GM21447 (cell line): ENCODE data around the gene CDK4.
A peak's percentile ranks its signal among the peaks of the same experiment; 100 is the strongest.

Experiments
- ATAC-seq: cut with Tn5 transposase; IDR thresholded peaks from one replicate; pipeline ENCODE4 v1.9.1; 2021; ENCODE audit not compliant: unreplicated experiment

Gene CDK4

GRCh38 chr12:57757771-57758170 lies 5.7 kb upstream of the CDK4 start:
- ATAC-seq, result no peak

- ATAC-seq, result peak; percentile 24
These were observed 4.6 kb upstream of the CDK4 start for GRCh38 chr12:57756406-57757341.

- no peak for ATAC-seq
These were observed 3.6 kb upstream of the CDK4 start for GRCh38 chr12:57755454-57756372.

- no peak for ATAC-seq
These were observed 3.0 kb upstream of the CDK4 start for GRCh38 chr12:57755194-57755453.

- ATAC-seq, result peak; percentile 37
These were observed 2.5 kb upstream of the CDK4 start, which contains the start of gene MARCHF9 for GRCh38 chr12:57754411-57755193. TSS of gene MARCHF9 (plus strand) at chr12:57755103. CDS start at chr12:57755529, 426 bp downstream.

GRCh38 chr12:57753756-57754337 lies 1.7 kb upstream of the CDK4 start:
- no peak for ATAC-seq

- no peak for ATAC-seq
These were observed 524 bp upstream of the CDK4 start for GRCh38 chr12:57752668-57753000.

GRCh38 chr12:57751432-57751787 lies 700 bp downstream of the CDK4 start:
- ATAC-seq, result no peak

GRCh38 chr12:57750561-57751431 lies 1.3 kb downstream of the CDK4 start:
- no peak for ATAC-seq

GRCh38 chr12:57749061-57749460 lies 3.0 kb downstream of the CDK4 start:
- no peak for ATAC-seq

GRCh38 chr12:57746025-57746424 lies 6.1 kb downstream of the CDK4 start:
- ATAC-seq, result no peak

GRCh38 chr12:57745485-57745881 lies 6.6 kb downstream of the CDK4 start:
- ATAC-seq, result no peak

- ATAC-seq, result peak; percentile 83
These were observed 7.2 kb downstream of the CDK4 start, which contains the start of gene TSPAN31 for GRCh38 chr12:57744777-57745484. TSS of gene TSPAN31 (plus strand) at chr12:57745039. CDS start at chr12:57745155, 116 bp downstream.

GRCh38 chr12:57744194-57744776 lies 7.8 kb downstream of the CDK4 start:
- peak; percentile 22 for ATAC-seq

- no peak for ATAC-seq
These were observed 8.3 kb downstream of the CDK4 start for GRCh38 chr12:57743769-57744168.

- peak; percentile 62 for ATAC-seq
These were observed 10.0 kb downstream of the CDK4 start for GRCh38 chr12:57741844-57742738.

GRCh38 chr12:57741413-57741789 lies 10.7 kb downstream of the CDK4 start:
- no peak for ATAC-seq
